ENCODE measurements around the gene AKAP7. TPM values are rescaled to one million over a fixed set of nuclear protein-coding genes. Genes with fewer than 3 reads are reported as not detected.

The AKAP7 gene
- polyA plus RNA-seq, 1 of the 3 experiments (the other 2 are of a cell fraction): 0.58 TPM

GRCh38 chr6:131270534-131270933 lies 135.3 kb downstream of the AKAP7 start:
- H3K36me3 ChIP-seq (replicated peaks in 1 of 2; ENCODE audit: control insufficient read depth in 1 of 2, insufficient read depth in 2 of 2, low read length in 1 of 2): no peaks in the 10 kb centered on the region
- no peaks in the 10 kb centered on the region for H3K27me3 ChIP-seq (ENCODE audit: insufficient read depth)
- no peaks in the 10 kb centered on the region for H3F3A ChIP-seq (replicated peaks; ENCODE audit: insufficient read depth)
- CTCF ChIA-PET: no interaction called here
- H3K9me2 ChIP-seq: 0 out of 2 replicates have a peak, but pooled peaks cover 2% of the 10 kb centered on the region
- H2AFZ ChIP-seq (ENCODE audit: low read depth): no peak overlapping the region
- 26% methylated on average over 3 of the region's 3 CpGs for WGBS (ENCODE audit: low lambda C conversion rate)
- H3K4me3 ChIP-seq (ENCODE audit: low read depth in 2 of 2, low read length in 1 of 2): no peak overlapping the region
- no peaks in the 10 kb centered on the region for H3K79me2 ChIP-seq (ENCODE audit: insufficient read depth)
- DNase-seq: no peak
- no peak overlapping the region for H3K9ac ChIP-seq
- no peak overlapping the region for H3K27ac ChIP-seq (ENCODE audit: low read depth in 2 of 2, low read length in 1 of 2)
- TF ChIP-seq IRF3 (IDR thresholded peaks at IDR 0.05; ENCODE audit: low read depth, low read length) (no peak), NRF1 (IDR thresholded peaks at IDR 0.05; ENCODE audit: low read depth, low read length) (no peak), PBX3 (IDR thresholded peaks at IDR 0.05) (no peak), SIN3A (IDR thresholded peaks at IDR 0.05; ENCODE audit: borderline replicate concordance, low read depth, low read length) (no peak), POLR2AphosphoS5 (IDR thresholded peaks at IDR 0.05; ENCODE audit: low read depth, low read length) (no peak), TEAD4 (IDR thresholded peaks at IDR 0.05; ENCODE audit: borderline replicate concordance, insufficient read depth) (no peak), FOXM1 (IDR thresholded peaks at IDR 0.05; ENCODE audit: low read depth) (no peak), EZH2phosphoT487 (IDR thresholded peaks at IDR 0.05; ENCODE audit: borderline replicate concordance, low read depth) (no peak), JUND (IDR thresholded peaks at IDR 0.05) (no peak), CTCF (IDR thresholded peaks at IDR 0.05) (no peak), TAF1 (IDR thresholded peaks at IDR 0.05; ENCODE audit: borderline replicate concordance, low read depth, low read length) (no peak), CHD2 (IDR thresholded peaks at IDR 0.05; ENCODE audit: low read length, partially characterized antibody) (no peak), TCF12 (IDR thresholded peaks at IDR 0.05) (no peak), FOSL2 (IDR thresholded peaks at IDR 0.05; ENCODE audit: borderline replicate concordance, low read depth) (no peak), RAD21 (IDR thresholded peaks at IDR 0.05; ENCODE audit: low read length) (no peak), ELF1 (IDR thresholded peaks at IDR 0.05) (no peak), RFX5 (IDR thresholded peaks at IDR 0.05; ENCODE audit: low read length) (no peak), USF1 (IDR thresholded peaks at IDR 0.05; ENCODE audit: borderline replicate concordance, low read depth) (no peak), SMC3 (IDR thresholded peaks at IDR 0.05; ENCODE audit: low read depth, low read length) (no peak)
- no peaks in the 10 kb centered on the region; a peak in 1 of 4 replicates for H3K4me1 ChIP-seq (ENCODE audit: control insufficient read depth in 1 of 2, insufficient read depth in 2 of 2, low read depth in 1 of 2, low read length in 1 of 2)
- H4K20me1 ChIP-seq (ENCODE audit: insufficient read depth): no peaks in the 10 kb centered on the region
- POLR2A ChIA-PET: no interaction called here
- H3K4me2 ChIP-seq: no peak overlapping the region
- 0 out of 2 replicates have a peak, but pooled peaks cover 4% of the 10 kb centered on the region for H3K9me3 ChIP-seq
